HL-60/S4 treated with phorbol 12-myristate 13-acetate at 8.2 ng/mL for 4 days and 3 days (cell line): ENCODE measurements around the gene SLC29A2.
"Not testable (repeated sequence)": the region's sequence is repeated elsewhere in the genome, so short reads cannot be mapped to it uniquely, and the experiment has no call there.

Experiments used
- in situ Hi-C: fragments of 300-500 bp; cut with MboI; formaldehyde crosslinking; loops from 2 replicates; pipeline ENCODE4 v1.15.0; 2022; ENCODE audit warnings: low sequenced_read_pairs

The SLC29A2 gene

GRCh38 chr11:66386171-66387069 lies 14.9 kb upstream of the SLC29A2 start:
- in situ Hi-C loops, result loop anchor here (10.0 kb wide), 1 partner anchor 82 kb away; no protein-coding TSS in a partner anchor

GRCh38 chr11:66384316-66384715 lies 12.8 kb upstream of the SLC29A2 start:
- in situ Hi-C loops, result loop anchor here (10.0 kb wide), 1 partner anchor 80 kb away; no protein-coding TSS in a partner anchor

- in situ Hi-C loops, result loop anchor here (10.0 kb wide), 1 partner anchor 75 kb away; no protein-coding TSS in a partner anchor
Measured at GRCh38 chr11:66380264-66380663, 8.7 kb upstream of the SLC29A2 start.

GRCh38 chr11:66373690-66374287 lies 2.2 kb upstream of the SLC29A2 start:
- in situ Hi-C loops, result not testable (repeated sequence)

GRCh38 chr11:66373265-66373664 lies 1.7 kb upstream of the SLC29A2 start:
- in situ Hi-C loops, result no loop called here

GRCh38 chr11:66369073-66369894 lies 2.3 kb downstream of the SLC29A2 start:
- in situ Hi-C loops, result no loop called here

GRCh38 chr11:66368484-66368883 lies 3.1 kb downstream of the SLC29A2 start:
- in situ Hi-C loops, result no loop called here

- in situ Hi-C loops, result no loop called here
Measured at GRCh38 chr11:66367561-66368312, 3.8 kb downstream of the SLC29A2 start.

GRCh38 chr11:66366844-66367477 lies 4.6 kb downstream of the SLC29A2 start:
- in situ Hi-C loops, result no loop called here

- in situ Hi-C loops, result no loop called here
Measured at GRCh38 chr11:66365711-66366619, 5.6 kb downstream of the SLC29A2 start.

- in situ Hi-C loops, result no loop called here
Measured at GRCh38 chr11:66365166-66365565, 6.4 kb downstream of the SLC29A2 start.

GRCh38 chr11:66363805-66364535 lies 7.6 kb downstream of the SLC29A2 start:
- in situ Hi-C loops, result no loop called here

GRCh38 chr11:66363187-66363601 lies 8.4 kb downstream of the SLC29A2 start:
- in situ Hi-C loops, result no loop called here

- in situ Hi-C loops, result no loop called here
Measured at GRCh38 chr11:66362481-66363147, 8.9 kb downstream of the SLC29A2 start.

- in situ Hi-C loops, result no loop called here
Measured at GRCh38 chr11:66361502-66361941, 10.0 kb downstream of the SLC29A2 start.

- in situ Hi-C loops, result no loop called here
Measured at GRCh38 chr11:66360406-66361073, 11.0 kb downstream of the SLC29A2 start.

GRCh38 chr11:66359662-66360087 lies 11.9 kb downstream of the SLC29A2 start:
- in situ Hi-C loops, result no loop called here
